Colonic mucosa (tissue), 4 donors: ENCODE data around the gene C2orf76. TPM values are rescaled to one million over a fixed set of nuclear protein-coding genes. Genes with fewer than 3 reads are reported as not detected.

Source experiments
- DNase-seq: peaks from one replicate; pipeline ENCODE4 v3.0.0-alpha.2; 2020
- H3K27ac ChIP-seq: fragments of 200-600 bp; one replicate; pipeline ENCODE4 v1.8.0; 2021
- H3K27me3 ChIP-seq: fragments of 200-600 bp; one replicate; pipeline ENCODE4 v1.8.0; 2021
- H3K36me3 ChIP-seq: fragments of 200-600 bp; one replicate; pipeline ENCODE4 v1.8.0; 2021
- H3K4me1 ChIP-seq: fragments of 200-600 bp; one replicate; pipeline ENCODE4 v1.8.0; 2021; ENCODE audit warnings: mild to moderate bottlenecking
- H3K4me3 ChIP-seq: fragments of 200-600 bp; one replicate; pipeline ENCODE4 v1.8.0; 2021
- H3K9ac ChIP-seq, 2 donors: one replicate each; pipeline ENCODE4 v1.7.0; 2013; ENCODE audit warnings: control low read depth in 2 of 2, low read depth in 2 of 2, low read length in 2 of 2
- H3K9me3 ChIP-seq: fragments of 200-600 bp; one replicate; pipeline ENCODE4 v1.8.0; 2021
- intact Hi-C: fragments of 100-400 bp; cut with DNase I; formaldehyde crosslinking; loops from one replicate; pipeline ENCODE4 v1.14.1; 2022
- total RNA-seq, 2 donors: library from RNA; stranded (reverse); fragmentation: NEBNext Ultra II Directional in 1 of 2; extraction: Animal tissue kit (Norgen Biotek cat#: 25700) in 1 of 2; gene quantifications; one replicate each; pipeline ENCODE4 v1.2.1, GENCODE V29; 2021
- TF ChIP-seq, protein P1 (sequence below): fragments of 200-600 bp; IDR thresholded peaks from one replicate; pipeline ENCODE4 v1.8.0; 2022; ENCODE audit warnings: antibody characterized with exemption, mild to moderate bottlenecking
- donor health status: healthy.
- donor health status: DM: no; HTN: no; CAD: no.
- donor health status: DM: no; HTN: no; CAD: no.

Gene C2orf76
- total RNA-seq, 2 donors from 2014 or later: 4.7 to 6.6 TPM

DNA sequence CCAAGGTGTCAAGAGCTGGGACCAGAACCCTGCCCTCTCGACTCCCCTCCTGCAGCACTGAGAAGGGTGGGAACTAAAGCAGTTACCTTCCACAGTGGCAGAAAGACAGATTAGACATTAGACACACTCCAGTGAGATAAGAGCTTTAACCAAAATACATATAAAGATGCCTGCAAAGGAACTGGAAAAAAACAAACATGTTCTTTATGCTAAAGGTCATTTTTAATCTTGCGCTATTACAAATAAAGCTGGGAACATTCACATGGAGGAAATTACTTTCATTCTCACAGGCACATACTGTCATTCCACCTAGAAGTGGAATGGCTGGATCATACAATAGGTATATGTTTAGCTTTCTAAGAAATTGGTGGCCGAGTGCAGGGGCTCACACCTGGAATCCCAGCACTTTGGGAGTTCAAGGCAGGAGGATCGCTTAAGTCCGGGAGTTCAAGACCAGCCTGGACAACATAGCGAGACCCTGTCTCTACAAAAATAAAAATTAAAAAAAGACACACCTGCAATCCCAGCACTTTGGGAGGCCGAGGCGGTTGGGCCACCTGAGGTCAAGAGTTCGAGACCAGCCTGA lies 41.9 kb downstream of the C2orf76 start:
- H3K9me3 ChIP-seq: no peaks in the 10 kb centered on the region
- no peak for DNase-seq
- H3K36me3 ChIP-seq: no peaks in the 10 kb centered on the region
- TF ChIP-seq, protein P1, sequence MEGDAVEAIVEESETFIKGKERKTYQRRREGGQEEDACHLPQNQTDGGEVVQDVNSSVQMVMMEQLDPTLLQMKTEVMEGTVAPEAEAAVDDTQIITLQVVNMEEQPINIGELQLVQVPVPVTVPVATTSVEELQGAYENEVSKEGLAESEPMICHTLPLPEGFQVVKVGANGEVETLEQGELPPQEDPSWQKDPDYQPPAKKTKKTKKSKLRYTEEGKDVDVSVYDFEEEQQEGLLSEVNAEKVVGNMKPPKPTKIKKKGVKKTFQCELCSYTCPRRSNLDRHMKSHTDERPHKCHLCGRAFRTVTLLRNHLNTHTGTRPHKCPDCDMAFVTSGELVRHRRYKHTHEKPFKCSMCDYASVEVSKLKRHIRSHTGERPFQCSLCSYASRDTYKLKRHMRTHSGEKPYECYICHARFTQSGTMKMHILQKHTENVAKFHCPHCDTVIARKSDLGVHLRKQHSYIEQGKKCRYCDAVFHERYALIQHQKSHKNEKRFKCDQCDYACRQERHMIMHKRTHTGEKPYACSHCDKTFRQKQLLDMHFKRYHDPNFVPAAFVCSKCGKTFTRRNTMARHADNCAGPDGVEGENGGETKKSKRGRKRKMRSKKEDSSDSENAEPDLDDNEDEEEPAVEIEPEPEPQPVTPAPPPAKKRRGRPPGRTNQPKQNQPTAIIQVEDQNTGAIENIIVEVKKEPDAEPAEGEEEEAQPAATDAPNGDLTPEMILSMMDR: no peak
- H3K4me3 ChIP-seq: no peak overlapping the region
- H3K27ac ChIP-seq: peak overlapping the region; percentile 24
- intact Hi-C loops: no loop called here
- H3K9ac ChIP-seq: no peak overlapping the region
- H3K27me3 ChIP-seq: no peaks in the 10 kb centered on the region
- no peaks in the 10 kb centered on the region for H3K4me1 ChIP-seq

DNA sequence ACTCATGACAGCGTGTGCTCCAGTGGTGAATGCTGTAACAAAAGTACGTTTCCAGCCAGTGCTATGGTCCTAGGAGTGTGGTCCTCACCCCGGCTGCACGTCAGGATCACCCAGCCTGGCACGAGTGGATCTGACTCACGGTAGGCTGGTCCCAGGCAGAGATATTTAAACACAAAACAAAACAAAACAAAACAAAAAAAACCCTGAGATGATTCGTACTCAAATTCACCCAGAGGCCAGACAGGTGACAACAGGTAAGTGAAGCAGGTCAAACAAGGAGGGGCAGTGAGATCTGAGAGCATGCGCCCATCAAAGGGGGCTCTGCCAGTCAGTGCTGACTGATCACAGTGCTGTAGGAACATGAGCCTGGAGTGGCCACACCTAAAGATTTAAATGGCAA lies 43.2 kb downstream of the C2orf76 start:
- no peak for DNase-seq
- no peaks in the 10 kb centered on the region for H3K4me1 ChIP-seq
- TF ChIP-seq, protein P1: no peak
- no peak overlapping the region for H3K27ac ChIP-seq
- H3K4me3 ChIP-seq: no peak overlapping the region
- intact Hi-C loops: no loop called here
- no peaks in the 10 kb centered on the region for H3K9me3 ChIP-seq
- no peaks in the 10 kb centered on the region for H3K36me3 ChIP-seq
- H3K9ac ChIP-seq: no peak overlapping the region
- no peaks in the 10 kb centered on the region for H3K27me3 ChIP-seq

DNA sequence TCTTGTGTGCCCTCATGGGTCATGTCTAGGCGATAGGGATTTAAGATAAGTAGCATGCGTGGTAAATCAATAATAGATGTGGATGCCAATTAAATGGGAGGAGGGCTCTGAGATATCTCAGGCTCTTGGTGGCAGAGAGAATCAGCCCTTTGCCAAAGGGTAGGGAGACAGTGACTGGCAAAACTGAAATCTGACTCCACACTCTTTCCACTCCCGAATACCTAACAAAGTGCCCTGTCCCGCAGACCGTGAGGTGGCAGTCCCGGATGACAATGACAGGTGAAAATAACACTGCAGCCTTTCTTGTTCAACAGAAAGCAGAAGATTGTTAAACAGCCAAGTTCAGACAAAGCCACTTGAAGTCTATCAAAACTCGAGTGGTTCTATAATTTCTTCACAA lies 47.0 kb downstream of the C2orf76 start:
- intact Hi-C loops: loop anchor here (10.0 kb wide), 1 partner anchor 45 kb away; the partner anchor contains the start of genes C2orf76 and DBI

DNA sequence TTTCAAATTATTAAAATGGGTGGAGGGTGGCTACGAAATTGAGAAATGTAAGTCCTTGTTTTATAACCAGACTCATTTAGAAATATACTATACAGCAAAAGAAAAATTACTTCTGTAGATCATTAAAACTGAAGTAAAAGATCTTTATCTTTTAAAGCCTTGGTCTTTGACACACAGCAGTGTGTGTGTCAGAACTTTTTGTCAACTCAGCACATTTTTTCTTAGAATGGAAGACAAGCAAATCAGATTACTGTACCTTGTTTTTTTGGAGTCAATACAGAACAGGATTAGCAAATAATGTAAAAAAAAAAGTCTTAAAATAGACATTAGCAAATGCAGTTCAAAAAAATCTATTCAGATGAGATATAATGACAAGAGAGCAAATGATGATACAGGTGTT lies 49.1 kb downstream of the C2orf76 start:
- intact Hi-C loops: loop anchor here (10.0 kb wide), 1 partner anchor 47 kb away; the partner anchor contains the start of genes C2orf76 and DBI
- no peak overlapping the region for H3K27ac ChIP-seq
- no peak overlapping the region for H3K4me3 ChIP-seq
- no peaks in the 10 kb centered on the region for H3K4me1 ChIP-seq
- TF ChIP-seq, protein P1: no peak
- no peak overlapping the region for H3K9ac ChIP-seq
- no peaks in the 10 kb centered on the region for H3K36me3 ChIP-seq
- no peaks in the 10 kb centered on the region for H3K27me3 ChIP-seq
- no peaks in the 10 kb centered on the region for H3K9me3 ChIP-seq
- DNase-seq: no peak

More for the DNA sequence above, 47.0 kb downstream of the C2orf76 start:
- H3K27ac ChIP-seq: no peak overlapping the region
- H3K9ac ChIP-seq: no peak overlapping the region
- no peaks in the 10 kb centered on the region for H3K36me3 ChIP-seq
- H3K4me3 ChIP-seq: no peak overlapping the region
- H3K27me3 ChIP-seq: no peaks in the 10 kb centered on the region
- H3K9me3 ChIP-seq: no peaks in the 10 kb centered on the region
- no peak for DNase-seq
- H3K4me1 ChIP-seq: no peaks in the 10 kb centered on the region
- TF ChIP-seq, protein P1: no peak

DNA sequence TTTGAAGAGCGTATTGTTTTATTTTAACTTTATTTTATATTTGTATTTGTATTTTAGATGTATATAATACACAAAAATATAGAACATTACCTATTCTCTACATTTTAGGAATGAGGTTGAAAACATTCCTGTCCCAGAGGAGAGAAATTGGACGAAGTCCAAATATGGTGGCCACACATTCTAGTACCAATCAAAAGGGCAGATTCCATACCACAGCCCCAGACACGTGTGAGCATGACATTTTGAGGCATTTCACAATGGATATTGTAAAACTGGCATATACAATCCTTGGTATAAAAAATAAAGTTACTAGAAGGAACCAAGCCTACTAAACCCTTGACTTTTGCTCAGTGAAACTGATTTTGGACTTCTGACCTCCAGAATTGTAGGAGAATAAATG lies 50.6 kb downstream of the C2orf76 start:
- Histone ChIP-seq H3K36me3 (no peaks in the 10 kb centered on the region), H3K9ac (no peak overlapping the region), H3K27ac (peak overlapping the region; percentile 28), H3K27me3 (no peaks in the 10 kb centered on the region), H3K4me3 (no peak overlapping the region), H3K4me1 (no peaks in the 10 kb centered on the region), H3K9me3 (no peaks in the 10 kb centered on the region)
- intact Hi-C loops: loop anchor here (10.0 kb wide), 1 partner anchor 49 kb away; the partner anchor contains the start of genes C2orf76 and DBI
- DNase-seq: no peak
- TF ChIP-seq, protein P1: no peak
